HCT116 (cell line): ENCODE data around the gene PGC. TPM values are rescaled to one million over a fixed set of nuclear protein-coding genes. Genes with fewer than 3 reads are reported as not detected.

Experiments used
- ATAC-seq: fragments of 200-7000 bp; cut with Tn5 transposase; 2 replicates; pipeline ENCODE4 v1.9.1; 2020; ENCODE audit warnings: mild to moderate bottlenecking, moderate library complexity
- BruUV-seq: library from RNA; stranded (reverse); fragments of 400-500 nt; replicated peaks from 2 replicates; lab custom pipeline; 2021; lab: Mats Ljungman, UMichigan
- CTCF ChIA-PET: fragments of 300-600 bp; sonication (Branson Sonifier 250); formaldehyde crosslinking; loops from one replicate; lab custom pipeline; 2021; ENCODE audit warnings: antibody characterized with exemption; lab: Charles Lee
- POLR2A ChIA-PET: fragments of 300-600, 350-600 bp; sonication (Branson Sonifier 250); formaldehyde crosslinking; loops from one replicate; lab custom pipeline; 2021; ENCODE audit warnings: antibody characterized with exemption; lab: Charles Lee
- RAD21 ChIA-PET, 2 experiments: fragments of 300-600 bp; sonication (Branson Sonifier 250); formaldehyde crosslinking; loops; one replicate each; lab custom pipeline; 2023; ENCODE audit warnings: low total read pairs in 2 of 2; ENCODE audit not compliant: uncharacterized antibody in 2 of 2, unreplicated experiment in 2 of 2, low non-redundant PET in 1 of 2; lab: Charles Lee
- DNase-seq: peaks from one replicate; pipeline ENCODE4 v3.0.0-alpha.2; 2010; ENCODE audit warnings: low read depth, low spot score
- H2AFZ ChIP-seq: fragments of 200-600 bp; shearing (Covaris generic), sonication (generic); 2 replicates; pipeline ENCODE4 v1.6.1; 2017; ENCODE audit warnings: low read depth, mixed run types, mixed read lengths, antibody characterized with exemption, low read length; ENCODE audit not compliant: poor library complexity, severe bottlenecking
- H3K27ac ChIP-seq: 2 replicates; pipeline ENCODE4 v1.5.1; 2012; ENCODE audit warnings: low read depth, low read length
- H3K27me3 ChIP-seq: fragments of 200-600 bp; sonication (generic); 2 replicates; pipeline ENCODE4 v1.6.1; 2016; ENCODE audit warnings: mixed run types, low read length, mixed read lengths; ENCODE audit not compliant: insufficient read depth
- H3K36me3 ChIP-seq, 2 experiments: fragments of 200-500 bp in 1 of 2; fragments of 200-600 bp in 1 of 2; sonication (Bioruptor generic) in 1 of 2; sonication (generic) in 1 of 2; 2 replicates each; pipeline versions ENCODE4 v1.5.1 to v1.6.1; 2014 to 2016; ENCODE audit warnings: low read length in 2 of 2, inconsistent platforms in 1 of 2, mixed read lengths in 1 of 2, mixed run types in 1 of 2; ENCODE audit not compliant: insufficient read depth in 2 of 2, control insufficient read depth in 1 of 2
- H3K4me1 ChIP-seq, 2 experiments: fragments of 200-600 bp in 1 of 2; sonication (generic) in 1 of 2; 2 replicates each; pipeline versions ENCODE4 v1.5.1 to v1.6.1; 2012 to 2017; ENCODE audit warnings: low read length in 2 of 2, inconsistent platforms in 1 of 2, mild to moderate bottlenecking in 1 of 2, mixed read lengths in 1 of 2, mixed run types in 1 of 2, moderate library complexity in 1 of 2; ENCODE audit not compliant: insufficient read depth in 2 of 2, control insufficient read depth in 1 of 2
- H3K4me2 ChIP-seq: fragments of 200-600 bp; sonication (generic); 2 replicates; pipeline ENCODE4 v1.6.1; 2017; ENCODE audit warnings: mixed run types, low read length, mixed read lengths
- H3K4me3 ChIP-seq, 2 experiments: fragments of 200-600 bp in 1 of 2; sonication (generic) in 1 of 2; replicated peaks in 1 of 2; 2 replicates each; pipeline ENCODE4 v1.5.1; 2011 to 2016; ENCODE audit warnings: low read length in 2 of 2, control low read depth in 1 of 2, low read depth in 1 of 2, mild to moderate bottlenecking in 1 of 2, mixed read lengths in 1 of 2, mixed run types in 1 of 2
- H3K79me2 ChIP-seq: fragments of 200-600 bp; sonication (generic); 2 replicates; pipeline ENCODE4 v1.6.1; 2017; ENCODE audit warnings: mild to moderate bottlenecking, mixed run types, low read length, moderate library complexity, mixed read lengths; ENCODE audit not compliant: insufficient read depth
- H3K9ac ChIP-seq: fragments of 200-600 bp; sonication (generic); 2 replicates; pipeline ENCODE4 v1.6.1; 2016; ENCODE audit warnings: low read length, mixed read lengths
- H3K9me2 ChIP-seq: fragments of 200-600 bp; sonication (generic), shearing (Covaris generic); 2 replicates; pipeline ENCODE4 v1.6.1; 2017; ENCODE audit warnings: mixed run types, mild to moderate bottlenecking, moderate library complexity; ENCODE audit not compliant: insufficient read depth
- H3K9me3 ChIP-seq, 2 experiments: fragments of 200-500 bp in 1 of 2; fragments of 200-600 bp in 1 of 2; sonication (Bioruptor generic) in 1 of 2; sonication (generic) in 1 of 2; 2 replicates each; pipeline ENCODE4 v1.6.1; 2014 to 2017; ENCODE audit warnings: low read length in 2 of 2, mixed read lengths in 2 of 2, inconsistent platforms in 1 of 2, low read depth in 1 of 2, mild to moderate bottlenecking in 1 of 2, mixed run types in 1 of 2, moderate library complexity in 1 of 2; ENCODE audit not compliant: control insufficient read depth in 1 of 2, insufficient read depth in 1 of 2
- H4K20me1 ChIP-seq: fragments of 200-600 bp; sonication (generic), shearing (Covaris generic); 2 replicates; pipeline ENCODE4 v1.6.1; 2017; ENCODE audit warnings: mixed run types, mild to moderate bottlenecking, moderate library complexity; ENCODE audit not compliant: insufficient read depth
- CBX3 ChIP-seq: IDR thresholded peaks from 2 replicates; pipeline ENCODE4 v1.6.1; 2012; ENCODE audit warnings: low read depth
- CEBPB ChIP-seq: IDR thresholded peaks from 2 replicates; pipeline ENCODE4 v1.6.1; 2012; ENCODE audit warnings: low read depth
- ELF1 ChIP-seq: IDR thresholded peaks from 2 replicates; pipeline ENCODE4 v1.6.1; 2012; ENCODE audit warnings: low read depth, borderline replicate concordance
- EZH2 ChIP-seq: fragments of 200-600 bp; sonication (generic); IDR thresholded peaks from 2 replicates; pipeline ENCODE4 v1.6.1; 2017; ENCODE audit warnings: antibody characterized with exemption, mixed run types
- FOSL1 ChIP-seq: IDR thresholded peaks from 2 replicates; pipeline ENCODE4 v1.6.1; 2012; ENCODE audit warnings: low read depth
- POLR2A ChIP-seq: IDR thresholded peaks from 2 replicates; pipeline ENCODE4 v1.7.0; 2011; ENCODE audit warnings: borderline replicate concordance; ENCODE audit not compliant: insufficient read depth, insufficient read length; ENCODE audit errors: extremely low read depth
- POLR2AphosphoS5 ChIP-seq: IDR thresholded peaks from 2 replicates; pipeline ENCODE4 v1.6.1; 2011; ENCODE audit warnings: mild to moderate bottlenecking, low read depth, low read length, moderate library complexity
- RAD21 ChIP-seq: IDR thresholded peaks from 2 replicates; pipeline ENCODE4 v1.6.1; 2012; ENCODE audit warnings: low read depth, mild to moderate bottlenecking
- SP1 ChIP-seq: IDR thresholded peaks from 2 replicates; pipeline ENCODE4 v1.6.1; 2012; ENCODE audit warnings: low read depth
- SRF ChIP-seq: IDR thresholded peaks from 2 replicates; pipeline ENCODE4 v1.6.1; 2012; ENCODE audit warnings: low read depth
- YY1 ChIP-seq: IDR thresholded peaks from 2 replicates; pipeline ENCODE4 v1.6.1; 2011; ENCODE audit warnings: low read length, low read depth, moderate library complexity, mild to moderate bottlenecking; ENCODE audit not compliant: insufficient replicate concordance; ENCODE audit errors: extremely low read depth
- ZFX ChIP-seq: fragments of 450-650 bp; IDR thresholded peaks from 2 replicates; pipeline ENCODE4 v1.6.1; 2017
- ZNF274 ChIP-seq: fragments of 200-500 bp; sonication (Bioruptor generic); IDR thresholded peaks from 2 replicates; pipeline ENCODE4 v1.6.1; 2014; ENCODE audit warnings: mild to moderate bottlenecking, low read depth, low read length, inconsistent platforms
- intact Hi-C: fragments of 100-400 bp; cut with micrococcal nuclease; formaldehyde crosslinking; loops from 2 replicates; pipeline ENCODE4 v1.10.0; 2022
- total RNA-seq: library from RNA; stranded (reverse); gene quantifications from one replicate; pipeline ENCODE4 v1.2.1, GENCODE V29; 2021; ENCODE audit not compliant: unreplicated experiment
- TF ChIP-seq, protein P1 (sequence below): IDR thresholded peaks from 2 replicates; pipeline ENCODE4 v1.6.1; 2012
- TF ChIP-seq, protein P2 (sequence below), 3 experiments: fragments of 200-600 bp in 1 of 3; sonication (generic) in 1 of 3; IDR thresholded peaks in 2 of 3; conservative IDR thresholded peaks in 1 of 3; 2 replicates each; pipeline ENCODE4 v1.5.1; 2012 to 2017; ENCODE audit warnings: low read depth in 2 of 3, low read length in 2 of 3, antibody characterized with exemption in 1 of 3, borderline replicate concordance in 1 of 3, control low read depth in 1 of 3, mild to moderate bottlenecking in 1 of 3, mixed read lengths in 1 of 3, mixed run types in 1 of 3, moderate library complexity in 1 of 3; ENCODE audit not compliant: insufficient read depth in 1 of 3
- TF ChIP-seq, protein P3 (sequence below): IDR thresholded peaks from 2 replicates; pipeline ENCODE4 v1.6.1; 2012; ENCODE audit warnings: low read depth
- TF ChIP-seq, protein P4 (sequence below): IDR thresholded peaks from 2 replicates; pipeline ENCODE4 v1.6.1; 2012
- TF ChIP-seq, protein P5 (sequence below): IDR thresholded peaks from 2 replicates; pipeline ENCODE4 v1.6.1; 2011; ENCODE audit warnings: mild to moderate bottlenecking, low read length, moderate library complexity; ENCODE audit not compliant: insufficient replicate concordance; ENCODE audit errors: extremely low read depth

Gene PGC
- total RNA-seq, 1 experiment from 2014 or later: 1.2 TPM

DNA sequence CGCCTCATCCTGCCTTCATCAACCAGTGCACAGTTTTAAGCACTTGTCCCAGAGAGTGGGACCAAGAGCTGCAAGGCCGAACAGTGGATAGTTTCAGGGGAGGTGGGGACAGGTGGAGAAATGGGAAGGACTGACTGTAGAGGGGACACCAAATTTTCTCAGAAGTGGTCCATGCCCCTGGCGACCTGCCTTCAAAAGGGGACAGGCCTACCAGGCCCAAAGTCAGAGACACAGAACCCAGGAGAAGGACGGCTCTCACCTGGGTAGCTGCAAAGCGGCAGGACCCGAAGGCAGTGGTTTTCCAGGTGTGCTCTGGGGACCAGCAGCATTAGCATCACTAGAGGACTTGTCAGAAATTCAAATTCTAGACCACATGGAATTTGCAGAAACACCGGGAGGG lies 17.6 kb downstream of the PGC start:
- DNase-seq (no peak), ATAC-seq (no peak)
- ChIA-PET POLR2A (no interaction called here), RAD21 (no interaction called here), CTCF (no interaction called here)
- peaks cover 9 to 17% of the 10 kb centered on the region in 2 experiments for H3K4me1 ChIP-seq
- no TSS peak for BruUV-seq
- no peaks in the 10 kb centered on the region for H3K9me3 ChIP-seq
- no peaks in the 10 kb centered on the region for H3K27me3 ChIP-seq
- no peak overlapping the region for H3K9ac ChIP-seq
- TF ChIP-seq, protein P1, sequence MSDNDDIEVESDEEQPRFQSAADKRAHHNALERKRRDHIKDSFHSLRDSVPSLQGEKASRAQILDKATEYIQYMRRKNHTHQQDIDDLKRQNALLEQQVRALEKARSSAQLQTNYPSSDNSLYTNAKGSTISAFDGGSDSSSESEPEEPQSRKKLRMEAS: no peak
- TF ChIP-seq, protein P2, sequence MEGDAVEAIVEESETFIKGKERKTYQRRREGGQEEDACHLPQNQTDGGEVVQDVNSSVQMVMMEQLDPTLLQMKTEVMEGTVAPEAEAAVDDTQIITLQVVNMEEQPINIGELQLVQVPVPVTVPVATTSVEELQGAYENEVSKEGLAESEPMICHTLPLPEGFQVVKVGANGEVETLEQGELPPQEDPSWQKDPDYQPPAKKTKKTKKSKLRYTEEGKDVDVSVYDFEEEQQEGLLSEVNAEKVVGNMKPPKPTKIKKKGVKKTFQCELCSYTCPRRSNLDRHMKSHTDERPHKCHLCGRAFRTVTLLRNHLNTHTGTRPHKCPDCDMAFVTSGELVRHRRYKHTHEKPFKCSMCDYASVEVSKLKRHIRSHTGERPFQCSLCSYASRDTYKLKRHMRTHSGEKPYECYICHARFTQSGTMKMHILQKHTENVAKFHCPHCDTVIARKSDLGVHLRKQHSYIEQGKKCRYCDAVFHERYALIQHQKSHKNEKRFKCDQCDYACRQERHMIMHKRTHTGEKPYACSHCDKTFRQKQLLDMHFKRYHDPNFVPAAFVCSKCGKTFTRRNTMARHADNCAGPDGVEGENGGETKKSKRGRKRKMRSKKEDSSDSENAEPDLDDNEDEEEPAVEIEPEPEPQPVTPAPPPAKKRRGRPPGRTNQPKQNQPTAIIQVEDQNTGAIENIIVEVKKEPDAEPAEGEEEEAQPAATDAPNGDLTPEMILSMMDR (IDR thresholded peaks at IDR 0.05 in 2 of 3, conservative IDR thresholded peaks at IDR 0.05 in 1 of 3; ENCODE audit: borderline replicate concordance in 1 of 3, insufficient read depth in 1 of 3, low read depth in 2 of 3, low read length in 2 of 3): no peak
- no peak for TF ChIP-seq POLR2AphosphoS5
- TF ChIP-seq, protein P3, sequence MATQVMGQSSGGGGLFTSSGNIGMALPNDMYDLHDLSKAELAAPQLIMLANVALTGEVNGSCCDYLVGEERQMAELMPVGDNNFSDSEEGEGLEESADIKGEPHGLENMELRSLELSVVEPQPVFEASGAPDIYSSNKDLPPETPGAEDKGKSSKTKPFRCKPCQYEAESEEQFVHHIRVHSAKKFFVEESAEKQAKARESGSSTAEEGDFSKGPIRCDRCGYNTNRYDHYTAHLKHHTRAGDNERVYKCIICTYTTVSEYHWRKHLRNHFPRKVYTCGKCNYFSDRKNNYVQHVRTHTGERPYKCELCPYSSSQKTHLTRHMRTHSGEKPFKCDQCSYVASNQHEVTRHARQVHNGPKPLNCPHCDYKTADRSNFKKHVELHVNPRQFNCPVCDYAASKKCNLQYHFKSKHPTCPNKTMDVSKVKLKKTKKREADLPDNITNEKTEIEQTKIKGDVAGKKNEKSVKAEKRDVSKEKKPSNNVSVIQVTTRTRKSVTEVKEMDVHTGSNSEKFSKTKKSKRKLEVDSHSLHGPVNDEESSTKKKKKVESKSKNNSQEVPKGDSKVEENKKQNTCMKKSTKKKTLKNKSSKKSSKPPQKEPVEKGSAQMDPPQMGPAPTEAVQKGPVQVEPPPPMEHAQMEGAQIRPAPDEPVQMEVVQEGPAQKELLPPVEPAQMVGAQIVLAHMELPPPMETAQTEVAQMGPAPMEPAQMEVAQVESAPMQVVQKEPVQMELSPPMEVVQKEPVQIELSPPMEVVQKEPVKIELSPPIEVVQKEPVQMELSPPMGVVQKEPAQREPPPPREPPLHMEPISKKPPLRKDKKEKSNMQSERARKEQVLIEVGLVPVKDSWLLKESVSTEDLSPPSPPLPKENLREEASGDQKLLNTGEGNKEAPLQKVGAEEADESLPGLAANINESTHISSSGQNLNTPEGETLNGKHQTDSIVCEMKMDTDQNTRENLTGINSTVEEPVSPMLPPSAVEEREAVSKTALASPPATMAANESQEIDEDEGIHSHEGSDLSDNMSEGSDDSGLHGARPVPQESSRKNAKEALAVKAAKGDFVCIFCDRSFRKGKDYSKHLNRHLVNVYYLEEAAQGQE: no peak
- no peak for TF ChIP-seq POLR2A
- no peak for TF ChIP-seq ELF1
- TF ChIP-seq YY1: no peak
- no peak for TF ChIP-seq RAD21
- no peak for TF ChIP-seq CEBPB
- TF ChIP-seq ZFX: no peak
- no peak for TF ChIP-seq CBX3
- no peak for TF ChIP-seq SP1
- TF ChIP-seq FOSL1: no peak
- TF ChIP-seq, protein P4, sequence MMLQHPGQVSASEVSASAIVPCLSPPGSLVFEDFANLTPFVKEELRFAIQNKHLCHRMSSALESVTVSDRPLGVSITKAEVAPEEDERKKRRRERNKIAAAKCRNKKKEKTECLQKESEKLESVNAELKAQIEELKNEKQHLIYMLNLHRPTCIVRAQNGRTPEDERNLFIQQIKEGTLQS: no peak
- no peak for TF ChIP-seq EZH2
- no peak for TF ChIP-seq ZNF274
- no peak for TF ChIP-seq SRF
- TF ChIP-seq, protein P5, sequence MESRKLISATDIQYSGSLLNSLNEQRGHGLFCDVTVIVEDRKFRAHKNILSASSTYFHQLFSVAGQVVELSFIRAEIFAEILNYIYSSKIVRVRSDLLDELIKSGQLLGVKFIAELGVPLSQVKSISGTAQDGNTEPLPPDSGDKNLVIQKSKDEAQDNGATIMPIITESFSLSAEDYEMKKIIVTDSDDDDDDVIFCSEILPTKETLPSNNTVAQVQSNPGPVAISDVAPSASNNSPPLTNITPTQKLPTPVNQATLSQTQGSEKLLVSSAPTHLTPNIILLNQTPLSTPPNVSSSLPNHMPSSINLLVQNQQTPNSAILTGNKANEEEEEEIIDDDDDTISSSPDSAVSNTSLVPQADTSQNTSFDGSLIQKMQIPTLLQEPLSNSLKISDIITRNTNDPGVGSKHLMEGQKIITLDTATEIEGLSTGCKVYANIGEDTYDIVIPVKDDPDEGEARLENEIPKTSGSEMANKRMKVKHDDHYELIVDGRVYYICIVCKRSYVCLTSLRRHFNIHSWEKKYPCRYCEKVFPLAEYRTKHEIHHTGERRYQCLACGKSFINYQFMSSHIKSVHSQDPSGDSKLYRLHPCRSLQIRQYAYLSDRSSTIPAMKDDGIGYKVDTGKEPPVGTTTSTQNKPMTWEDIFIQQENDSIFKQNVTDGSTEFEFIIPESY: no peak
- no peak overlapping the region for H3K27ac ChIP-seq
- H3K36me3 ChIP-seq: no peaks in the 10 kb centered on the region
- no peaks in the 10 kb centered on the region for H3K9me2 ChIP-seq
- H3K4me3 ChIP-seq: no peak overlapping the region
- intact Hi-C loops: no loop called here
- no peak overlapping the region for H2AFZ ChIP-seq
- H4K20me1 ChIP-seq: no peaks in the 10 kb centered on the region
- H3K79me2 ChIP-seq: no peaks in the 10 kb centered on the region
- H3K4me2 ChIP-seq: no peak overlapping the region
